Astrocyte of the hippocampus (primary cell): Measurements from ENCODE around the gene DOK6.
"Not testable (repeated sequence)": the region's sequence is repeated elsewhere in the genome, so short reads cannot be mapped to it uniquely, and the experiment has no call there.

Experiments
- DNase-seq: peaks from one replicate; pipeline ENCODE4 v3.0.0; 2011; ENCODE audit warnings: low read depth, low spot score

DOK6 gene

DNA sequence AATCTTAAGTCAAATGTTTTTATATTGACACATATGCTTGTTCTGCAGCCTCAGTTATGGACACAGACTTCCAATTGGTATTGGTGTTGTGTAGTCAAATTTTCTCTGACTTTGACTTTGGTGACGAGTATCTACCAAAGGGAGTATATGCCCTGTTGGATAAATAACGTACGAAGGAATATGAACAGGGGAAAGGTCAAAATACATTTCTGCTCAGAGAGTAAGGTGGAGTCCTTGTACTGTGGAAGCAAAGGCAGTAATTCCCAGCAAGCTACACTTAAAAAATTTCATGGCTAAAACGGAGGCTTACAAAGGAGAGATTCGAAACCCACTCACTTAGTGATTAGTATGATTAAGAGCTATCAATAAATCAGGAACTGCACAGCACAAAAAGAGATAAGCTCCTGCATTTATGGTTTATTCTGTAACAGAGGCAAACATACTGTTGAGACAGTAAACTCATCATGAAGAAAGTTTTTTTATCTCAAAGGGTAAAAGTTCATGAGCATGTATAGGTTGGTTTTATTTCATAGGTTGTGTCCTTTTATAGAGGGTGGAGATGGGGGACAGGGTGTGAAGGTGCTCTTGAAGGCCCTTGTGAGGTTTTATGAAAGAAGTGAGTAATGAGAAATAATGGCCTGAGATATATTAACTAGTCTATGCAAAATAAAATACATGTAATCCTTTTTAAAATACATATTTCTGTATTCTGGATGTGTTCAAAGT lies 404.3 kb downstream of the DOK6 start:
- DNase-seq, result no peak

DNA sequence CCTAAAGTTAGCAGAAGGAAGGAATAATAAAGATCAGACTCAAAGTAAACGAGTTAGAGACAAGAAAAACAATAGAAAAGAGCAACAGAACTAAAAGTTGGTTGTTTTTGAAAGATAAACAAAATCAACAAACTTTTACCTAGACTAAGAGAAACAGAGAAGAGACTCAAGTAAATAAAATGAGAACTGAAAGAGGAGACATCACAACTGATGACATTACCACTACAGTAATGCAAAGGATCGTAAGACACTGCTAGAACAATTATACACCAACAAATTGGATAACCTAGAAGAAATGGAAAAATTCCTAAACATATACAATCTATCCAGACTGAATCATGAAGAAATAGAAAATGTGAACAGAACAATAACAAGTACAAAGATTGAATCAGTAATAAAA lies 407.7 kb downstream of the DOK6 start:
- no peak for DNase-seq

DNA sequence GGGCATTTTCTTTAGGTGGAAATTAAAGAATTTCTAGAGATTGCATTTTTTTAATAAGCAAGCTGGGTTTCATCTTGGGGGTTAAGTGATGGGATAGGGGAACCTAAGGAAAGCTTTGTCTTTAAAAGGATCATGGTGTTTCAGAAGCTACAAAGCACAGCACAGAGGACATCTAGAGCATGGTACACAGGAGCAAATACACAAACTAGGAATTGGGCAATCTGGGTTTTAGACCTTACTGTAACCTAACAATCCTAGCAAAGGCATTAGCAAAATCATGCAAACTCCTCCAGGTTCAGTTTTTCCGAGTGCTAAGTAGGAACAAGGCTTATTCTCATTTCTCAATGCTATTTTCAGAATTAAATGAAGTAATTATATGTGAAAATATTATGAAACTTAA lies 412.9 kb downstream of the DOK6 start:
- no peak for DNase-seq

DNA sequence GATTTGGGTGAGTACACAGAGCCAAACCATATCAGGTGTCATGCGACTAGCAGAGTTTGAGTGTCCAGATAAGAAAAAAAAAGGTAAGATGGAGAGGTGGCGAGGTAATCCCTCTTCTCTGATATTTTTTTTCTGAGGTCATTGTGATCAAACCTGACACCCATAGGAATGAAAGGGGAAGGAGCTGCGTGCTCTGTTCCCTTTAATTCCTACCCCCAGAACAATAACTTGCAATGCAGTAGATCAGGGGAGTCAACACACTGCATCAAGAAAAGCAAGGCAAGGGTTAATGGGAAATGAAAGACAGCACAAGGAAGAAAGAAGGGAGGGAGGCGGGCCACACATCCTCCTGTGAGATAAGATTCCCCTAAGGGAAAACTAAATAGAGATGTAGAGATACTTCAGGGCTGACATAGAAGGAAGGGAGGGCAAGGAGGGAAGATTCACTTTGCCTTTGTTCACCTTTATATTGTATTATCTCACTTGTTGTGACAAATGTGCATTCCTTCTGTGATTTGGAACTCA lies 414.2 kb downstream of the DOK6 start:
- no peak for DNase-seq

DNA sequence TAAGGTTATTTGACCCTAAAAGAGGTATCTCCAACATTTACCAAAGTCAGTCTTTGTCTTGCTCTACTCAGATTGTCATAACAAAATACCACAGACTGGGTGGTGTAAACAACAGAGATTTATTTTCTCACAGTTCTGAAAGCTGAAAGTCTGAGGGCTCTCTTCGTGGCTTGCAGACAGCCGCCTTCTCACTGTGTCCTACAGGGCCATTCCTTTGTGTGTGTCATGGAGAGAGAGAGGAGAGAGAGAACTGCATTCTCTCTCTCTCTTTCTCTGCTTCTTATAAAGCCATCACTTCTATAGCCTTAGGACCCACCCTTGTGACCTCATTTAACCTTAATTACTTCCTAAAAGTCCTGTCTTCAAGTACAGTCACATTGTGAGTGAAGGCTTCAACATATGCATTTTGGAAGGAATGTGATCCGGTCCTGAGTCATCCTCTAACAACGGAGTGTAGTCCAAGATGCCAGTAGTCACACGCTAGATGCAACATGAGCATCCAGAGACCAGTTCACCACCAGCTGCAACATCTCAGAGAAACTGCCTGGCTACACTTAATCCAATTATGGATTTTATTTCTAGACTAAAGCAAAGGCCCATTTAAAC lies 416.8 kb downstream of the DOK6 start:
- peak; percentile 42 for DNase-seq

DNA sequence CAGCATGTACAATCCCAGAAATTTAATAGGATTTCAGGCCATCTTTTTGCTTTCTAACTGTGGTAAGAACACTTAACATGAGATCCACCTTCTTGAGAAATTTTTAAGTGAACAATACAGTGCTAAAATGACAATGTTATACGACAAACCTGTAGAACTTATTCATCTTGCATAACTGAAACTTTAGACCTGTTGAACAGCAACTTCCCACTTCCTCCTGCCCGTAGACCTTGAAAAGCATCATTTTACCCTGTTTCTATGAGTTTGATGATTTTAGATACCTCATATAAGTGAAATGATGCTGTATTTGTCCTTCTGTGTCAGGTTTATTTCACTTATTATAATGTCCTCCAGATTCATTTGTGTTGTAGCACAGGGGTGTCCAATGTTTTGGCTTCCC lies 418.8 kb downstream of the DOK6 start:
- no peak for DNase-seq

DNA sequence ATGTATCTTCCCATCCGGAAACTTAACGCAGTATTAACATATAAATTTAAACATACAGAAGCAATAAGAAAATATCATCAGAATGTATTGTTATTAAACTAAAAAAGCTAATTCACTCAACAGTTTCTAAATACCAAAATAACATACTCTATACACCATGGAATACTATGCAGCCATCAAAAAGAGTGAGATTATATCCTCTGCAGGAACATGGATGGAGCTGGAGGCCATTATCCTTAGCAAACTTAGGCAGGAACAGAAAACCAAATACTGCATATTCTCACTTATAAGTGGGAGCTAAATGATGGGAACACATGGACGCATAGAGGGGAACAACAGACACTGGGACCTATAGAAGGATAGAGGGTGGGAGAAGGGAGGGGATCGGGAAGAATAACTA lies 419.9 kb downstream of the DOK6 start:
- no peak for DNase-seq

DNA sequence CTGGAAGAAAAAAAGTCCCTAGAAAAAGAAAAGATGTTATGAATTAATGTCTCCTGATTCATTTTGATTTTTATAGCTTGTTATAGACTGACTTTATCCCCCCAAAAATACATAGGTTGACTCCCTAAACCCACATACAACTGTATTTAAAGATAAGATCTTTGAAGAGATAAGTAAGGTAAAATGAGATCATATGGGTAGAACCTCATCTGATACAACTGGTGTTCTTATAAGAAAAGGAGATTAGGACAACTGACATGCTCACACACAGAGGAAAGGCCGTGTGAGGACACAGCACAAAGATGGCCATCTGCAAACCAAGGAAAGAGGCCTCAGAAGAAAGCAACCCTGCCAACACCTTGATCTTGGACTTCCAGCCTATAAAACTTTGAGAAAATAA lies 429.5 kb downstream of the DOK6 start:
- DNase-seq, result no peak

DNA sequence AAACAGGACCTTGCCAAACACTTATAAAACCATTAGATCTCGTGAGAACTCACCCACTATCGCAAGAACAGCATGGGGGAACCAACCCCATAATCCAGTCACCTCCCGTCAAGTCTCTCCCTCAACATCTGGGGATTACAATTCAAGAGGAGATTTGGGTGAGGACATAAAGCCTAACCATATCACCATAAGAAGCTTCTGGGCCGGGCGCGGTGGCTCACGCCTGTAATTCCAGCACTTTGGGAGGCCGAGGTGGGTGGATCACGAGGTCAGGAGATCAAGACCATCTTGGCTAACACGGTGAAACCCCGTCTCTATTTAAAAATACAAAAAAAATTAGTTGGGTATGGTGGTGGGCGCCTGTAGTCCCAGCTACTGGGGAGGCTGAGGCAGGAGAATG lies 434.3 kb downstream of the DOK6 start:
- DNase-seq, result not testable (repeated sequence)

DNA sequence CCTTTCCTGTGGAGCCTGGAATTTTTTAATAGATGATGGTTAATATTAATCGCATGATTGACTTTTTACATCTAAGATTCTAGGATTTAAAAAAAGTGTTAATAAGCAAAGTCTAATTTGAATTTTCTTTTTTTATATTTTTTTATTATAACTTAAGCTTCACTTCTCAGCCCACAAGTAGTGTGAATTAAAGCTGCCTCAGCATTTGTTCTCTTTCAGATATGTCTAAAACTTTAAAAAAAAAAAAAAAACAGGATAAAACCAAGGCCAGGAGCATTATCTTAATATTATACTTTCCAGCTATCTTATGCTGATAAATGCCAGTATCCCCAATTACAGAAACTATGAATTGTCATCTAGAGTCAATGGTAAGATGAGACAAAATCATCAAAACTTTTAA lies 437.3 kb downstream of the DOK6 start:
- no peak for DNase-seq

DNA sequence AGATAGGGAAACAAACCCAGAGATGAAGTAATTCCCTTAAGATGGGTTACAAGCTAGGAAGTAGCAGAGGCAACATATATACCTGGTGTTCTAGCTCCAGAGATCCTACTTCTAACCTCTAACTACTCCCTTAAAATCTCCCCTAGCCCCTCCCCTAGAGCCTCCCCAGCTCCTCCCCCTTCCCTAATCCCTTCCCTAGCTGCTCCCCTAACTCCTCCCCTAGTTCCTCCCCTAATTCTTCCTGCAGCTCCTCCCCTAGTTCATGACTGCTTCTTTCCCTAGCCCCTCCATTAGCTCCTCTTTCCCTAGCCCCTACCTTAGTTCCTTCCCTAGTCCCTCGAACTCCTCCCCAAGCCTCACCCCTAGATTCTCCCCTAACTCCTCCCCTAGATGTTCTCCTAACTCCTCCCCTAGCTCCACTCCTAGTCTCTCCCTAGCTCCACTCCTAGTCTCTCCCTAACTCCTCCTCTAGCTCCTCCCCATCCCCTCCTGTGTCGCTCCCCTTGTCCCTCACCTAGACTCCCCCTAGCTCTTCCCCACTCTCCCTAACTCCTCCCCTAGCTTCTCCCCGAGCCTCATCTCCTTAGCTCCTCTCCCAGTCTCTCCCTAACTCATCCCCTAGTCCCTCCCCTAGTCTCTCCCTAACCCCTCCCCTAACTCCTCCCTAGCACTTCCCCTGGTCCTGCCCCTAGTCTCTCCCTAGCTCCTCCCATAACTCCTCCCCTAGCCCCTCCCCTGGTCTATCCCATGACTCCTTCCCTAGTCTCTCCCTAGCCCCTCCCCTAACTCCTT lies 438.1 kb downstream of the DOK6 start:
- DNase-seq, result no peak

DNA sequence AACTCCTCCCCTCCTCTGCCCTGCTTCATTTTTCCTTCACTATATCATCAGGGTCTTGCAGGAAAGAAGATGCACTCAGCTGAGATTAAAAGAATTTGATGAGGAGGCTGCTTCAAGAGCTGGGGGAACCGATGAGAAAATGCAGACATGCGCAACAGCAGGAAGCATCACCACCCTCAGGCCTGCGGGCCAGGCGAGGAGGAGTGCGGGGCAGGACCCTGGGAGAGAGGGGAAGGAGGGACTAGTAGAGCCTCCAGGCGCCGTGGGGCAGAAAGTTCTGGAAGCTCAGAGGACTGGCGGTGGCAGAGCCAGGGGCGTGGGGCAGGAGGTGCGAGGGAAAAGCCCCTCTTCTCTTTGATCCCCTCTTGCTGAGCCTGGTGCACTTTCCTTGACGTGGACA lies 438.8 kb downstream of the DOK6 start:
- DNase-seq, result no peak

DNA sequence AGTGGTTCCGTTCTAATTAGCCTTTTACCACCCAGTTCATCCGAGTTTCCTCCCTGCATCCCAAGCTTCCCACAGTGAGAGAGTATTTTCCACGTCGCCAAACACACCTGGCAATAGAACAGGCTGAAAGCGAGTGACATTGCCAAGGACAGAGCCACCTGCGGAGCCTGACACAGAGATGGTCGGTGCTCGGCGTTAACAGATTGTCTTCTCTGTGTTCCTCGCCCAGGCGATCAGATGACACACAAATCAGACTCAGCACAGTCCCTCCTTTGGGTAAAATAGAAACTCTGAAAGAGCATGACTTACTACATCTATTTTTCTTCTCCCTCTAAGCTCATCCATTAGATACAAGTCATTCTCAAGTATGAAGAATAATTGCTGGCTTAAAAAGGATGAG lies 439.3 kb downstream of the DOK6 start:
- no peak for DNase-seq

DNA sequence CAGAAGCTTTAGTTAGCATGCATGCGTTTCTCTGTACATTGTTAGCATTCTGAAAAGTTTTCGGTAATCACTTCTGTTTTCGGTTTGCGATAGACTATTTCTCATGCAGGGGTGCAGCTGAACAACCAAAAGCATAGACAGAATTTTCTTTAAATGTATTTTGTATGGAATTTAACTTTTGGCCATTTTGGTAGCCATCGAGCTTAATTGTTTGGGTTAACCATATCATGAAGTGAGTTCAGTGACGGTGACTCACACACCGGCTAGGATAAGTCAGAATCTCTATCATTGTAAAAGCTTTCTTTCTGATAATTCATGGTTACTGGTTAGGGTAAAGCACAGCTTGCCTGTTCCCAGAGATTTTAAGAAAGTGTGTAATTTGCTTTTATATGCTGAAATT lies 439.8 kb downstream of the DOK6 start:
- DNase-seq, result peak; percentile 26

DNA sequence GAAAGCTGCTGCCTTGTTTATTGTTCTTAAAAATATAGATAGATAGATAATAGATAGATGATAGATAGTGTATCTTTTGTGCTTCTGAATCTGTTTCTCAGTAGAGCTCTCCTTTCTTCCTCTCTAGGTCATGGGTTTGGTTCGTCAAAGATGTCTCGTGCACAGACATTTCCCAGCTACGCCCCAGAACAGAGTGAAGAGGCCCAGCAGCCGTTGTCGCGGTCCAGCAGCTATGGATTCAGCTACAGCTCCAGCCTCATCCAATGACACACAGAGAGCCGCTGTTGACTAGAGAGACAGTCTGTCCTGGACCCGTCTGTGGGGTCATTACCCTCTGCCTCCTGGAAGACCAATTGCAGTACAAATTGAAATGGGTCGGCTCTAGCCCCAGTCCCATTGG lies 440.4 kb downstream of the DOK6 start:
- no peak for DNase-seq

DNA sequence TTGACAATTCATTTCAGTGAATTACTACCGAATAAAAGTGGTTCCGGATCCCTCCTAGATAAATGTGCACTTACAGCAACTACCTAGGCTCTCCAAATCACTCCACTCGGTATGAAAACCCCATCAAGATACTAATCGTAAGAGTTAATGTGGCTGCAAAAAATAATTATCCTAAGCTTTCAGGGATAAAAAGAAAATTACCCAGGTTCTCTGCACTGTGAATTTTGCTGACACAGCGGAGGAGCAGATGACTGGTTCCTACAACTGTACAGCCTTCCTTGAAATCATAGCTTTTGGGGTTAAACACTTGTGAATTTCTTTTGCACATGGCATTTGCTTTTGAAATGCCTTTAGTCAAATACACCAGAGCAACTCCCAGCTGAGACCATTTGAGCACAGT lies 442.3 kb downstream of the DOK6 start:
- no peak for DNase-seq

DNA sequence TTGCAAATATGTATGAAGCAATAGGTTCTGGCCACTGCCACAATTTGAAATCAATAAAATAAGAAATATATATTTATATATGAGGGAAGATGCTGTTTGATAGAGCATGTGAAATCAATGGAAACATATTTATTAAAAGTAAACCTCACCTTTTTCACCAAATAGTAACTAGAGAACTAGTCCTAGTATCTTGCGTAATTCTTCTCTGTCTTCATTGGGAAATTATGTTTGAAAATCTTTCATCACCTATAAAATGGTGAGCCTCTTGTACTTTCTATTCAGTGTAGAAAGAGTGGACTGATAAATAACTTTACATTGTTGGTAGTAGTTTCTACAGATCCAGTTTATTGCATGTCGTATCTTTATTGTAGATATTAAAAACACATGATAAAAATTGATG lies 444.0 kb downstream of the DOK6 start:
- DNase-seq, result no peak

DNA sequence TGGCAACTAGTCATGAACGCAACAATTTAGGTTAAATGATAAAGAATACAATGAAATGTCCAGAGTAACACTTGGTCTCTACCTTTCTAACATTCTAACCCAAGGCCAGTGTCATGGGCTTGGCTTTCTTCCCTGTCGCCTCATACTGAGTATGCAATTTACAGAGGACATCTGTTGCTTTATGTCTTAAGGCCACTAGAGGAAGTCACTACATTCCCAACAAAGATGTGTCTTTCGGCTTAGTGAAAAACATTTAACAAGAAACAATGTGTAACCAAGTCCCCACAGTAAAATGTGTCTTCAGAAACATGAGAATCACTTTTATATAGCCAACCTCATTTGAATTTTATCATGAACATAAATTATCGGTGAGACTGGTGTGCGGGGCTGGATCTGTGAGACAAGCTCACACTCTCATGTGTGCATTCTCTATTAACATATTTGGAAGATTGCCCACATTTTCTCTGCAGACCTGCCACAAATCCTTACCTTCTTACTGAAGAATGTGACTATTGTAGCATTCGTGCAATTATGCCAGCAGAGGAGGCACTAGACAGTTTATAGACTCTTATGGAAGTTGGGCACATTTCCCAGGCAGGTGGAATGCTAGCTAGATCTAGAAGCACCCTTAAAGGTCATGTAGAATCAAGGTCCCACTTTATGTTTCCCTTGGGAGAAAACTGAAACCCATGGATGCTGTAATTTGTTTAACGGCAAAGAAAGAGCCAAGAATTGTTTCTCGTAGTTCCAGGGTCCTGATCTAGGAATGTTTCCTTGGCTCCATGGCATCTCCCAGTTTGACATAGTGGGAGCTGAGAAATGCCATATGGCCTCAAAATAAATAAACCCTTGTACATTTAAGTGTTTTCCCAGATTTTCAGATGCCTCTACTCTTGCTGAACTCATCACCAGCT lies 445.2 kb downstream of the DOK6 start:
- peak; percentile 40 for DNase-seq

DNA sequence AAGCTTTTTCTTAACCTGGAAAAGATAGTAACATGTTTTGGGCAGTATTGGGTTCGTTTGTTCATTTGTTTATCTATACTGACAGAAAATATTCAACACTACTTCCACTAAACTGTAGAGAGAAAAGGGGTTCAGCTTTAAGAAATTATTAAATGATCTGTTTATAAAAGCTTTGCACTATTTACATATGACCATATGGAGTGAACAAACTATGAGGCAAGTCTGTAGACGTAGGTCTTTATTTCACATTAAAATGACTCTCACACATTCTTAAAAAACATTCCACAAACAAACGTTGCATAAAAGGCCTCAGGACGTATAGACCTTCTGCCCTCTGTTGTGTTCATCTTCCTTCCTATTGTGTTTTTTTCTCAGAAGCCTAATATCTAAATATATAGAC lies 452.4 kb downstream of the DOK6 start:
- DNase-seq, result no peak

DNA sequence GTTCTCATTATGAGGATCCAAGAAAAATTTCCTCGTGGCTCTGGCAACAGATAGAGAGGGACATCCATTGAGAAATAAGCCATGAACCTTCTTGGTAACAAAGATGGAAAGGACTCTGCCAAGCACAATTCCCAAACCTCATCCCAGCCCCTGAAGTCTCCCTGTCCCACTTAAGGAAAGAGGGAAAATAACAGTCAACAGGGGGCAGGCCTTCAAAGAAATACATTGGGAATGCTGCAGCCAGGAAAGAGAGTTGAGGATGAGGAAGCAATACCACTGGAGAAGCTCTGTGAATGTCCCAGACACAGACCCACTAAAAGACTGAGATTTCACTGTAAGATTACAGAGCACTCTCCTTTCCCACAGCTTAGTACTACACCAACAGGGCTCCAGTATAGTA lies 453.8 kb downstream of the DOK6 start:
- no peak for DNase-seq

DNA sequence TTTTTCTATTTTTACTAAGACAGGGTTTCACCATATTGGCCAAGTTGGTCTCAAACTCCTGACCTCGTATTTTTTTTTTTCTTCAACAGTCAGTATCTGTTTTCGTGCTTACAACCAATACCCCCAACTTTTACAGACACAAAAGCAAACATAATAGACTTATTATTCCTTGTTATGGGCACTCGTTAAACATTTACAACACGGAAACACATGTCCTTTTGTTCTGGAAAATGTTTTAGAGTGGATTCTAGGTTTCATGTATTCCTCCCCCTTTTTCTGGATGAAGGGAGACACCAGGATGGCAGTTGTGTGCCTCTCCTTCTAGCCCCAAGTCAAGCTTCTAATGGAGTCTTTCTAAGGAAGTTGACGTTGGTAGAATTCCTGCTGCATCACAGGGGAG lies 458.2 kb downstream of the DOK6 start:
- no peak for DNase-seq

DNA sequence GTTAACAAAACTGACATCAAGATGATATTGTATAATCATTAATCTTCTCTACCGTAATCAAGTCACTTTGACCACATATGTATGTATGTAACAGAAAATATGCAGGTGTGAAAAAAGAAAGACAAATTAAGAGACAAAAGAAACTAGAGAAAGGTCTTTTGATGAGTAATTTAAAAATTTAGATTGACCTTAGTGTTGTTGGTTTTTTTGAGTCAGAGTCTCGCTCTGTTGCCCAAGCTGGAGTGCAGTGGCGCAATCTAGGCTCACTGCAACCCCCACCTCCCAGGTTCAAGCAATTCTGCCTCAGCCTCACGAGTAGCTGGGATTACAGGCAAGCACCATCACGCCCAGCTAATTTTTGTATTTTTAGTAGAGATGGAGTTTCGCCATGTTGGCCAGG lies 464.1 kb downstream of the DOK6 start:
- not testable (repeated sequence) for DNase-seq
